GM12864 (cell line): ENCODE measurements around the gene ZNF576.
A peak's percentile ranks its signal among the peaks of the same experiment; 100 is the strongest.

Experiments used
- DNase-seq: peaks from one replicate; pipeline ENCODE4 v3.0.0-alpha.2; 2011; ENCODE audit warnings: low read depth
- H3K4me3 ChIP-seq: 2 replicates; pipeline ENCODE4 v1.5.1; 2011; ENCODE audit warnings: mild to moderate bottlenecking, low read depth, low read length, control low read depth
- TF ChIP-seq, protein P1 (sequence below): IDR thresholded peaks from 2 replicates; pipeline ENCODE4 v1.5.1; 2011; ENCODE audit warnings: low read depth, mild to moderate bottlenecking, moderate library complexity, low read length, control low read depth, inconsistent platforms; ENCODE audit errors: missing control alignments

Gene ZNF576

DNA sequence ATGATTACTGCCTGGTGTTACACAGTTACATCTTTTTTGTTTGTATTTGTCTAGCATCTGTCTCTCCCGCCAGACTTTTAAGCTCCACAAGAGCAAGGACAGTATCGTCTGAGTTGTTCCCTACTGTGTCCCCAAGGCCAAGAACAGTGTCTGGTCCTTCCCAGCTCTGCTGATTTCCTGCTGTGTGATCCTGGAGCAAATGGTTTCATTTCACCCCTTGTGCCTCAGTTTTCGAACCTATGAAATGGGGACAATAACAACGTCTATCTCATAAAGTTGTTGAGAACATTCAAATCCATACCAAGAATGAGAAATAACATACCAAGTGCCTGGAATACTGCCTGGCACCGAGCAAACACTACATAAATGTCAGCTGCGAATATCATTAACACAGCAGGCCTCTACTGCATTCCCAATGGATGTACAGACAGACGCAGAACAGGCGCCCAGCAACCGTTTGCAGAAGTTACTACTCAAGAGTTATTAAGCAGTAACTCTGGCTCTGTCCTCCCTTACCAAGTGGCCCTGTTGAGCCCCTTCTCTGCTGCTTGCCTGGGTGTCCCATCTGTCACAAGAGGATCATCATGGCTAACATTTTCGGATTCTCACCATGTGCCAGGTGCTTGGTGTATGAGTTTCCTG is 32.5 kb upstream of the ZNF576 start:
- no peak overlapping the region for H3K4me3 ChIP-seq
- no peak for DNase-seq
- TF ChIP-seq, protein P1, sequence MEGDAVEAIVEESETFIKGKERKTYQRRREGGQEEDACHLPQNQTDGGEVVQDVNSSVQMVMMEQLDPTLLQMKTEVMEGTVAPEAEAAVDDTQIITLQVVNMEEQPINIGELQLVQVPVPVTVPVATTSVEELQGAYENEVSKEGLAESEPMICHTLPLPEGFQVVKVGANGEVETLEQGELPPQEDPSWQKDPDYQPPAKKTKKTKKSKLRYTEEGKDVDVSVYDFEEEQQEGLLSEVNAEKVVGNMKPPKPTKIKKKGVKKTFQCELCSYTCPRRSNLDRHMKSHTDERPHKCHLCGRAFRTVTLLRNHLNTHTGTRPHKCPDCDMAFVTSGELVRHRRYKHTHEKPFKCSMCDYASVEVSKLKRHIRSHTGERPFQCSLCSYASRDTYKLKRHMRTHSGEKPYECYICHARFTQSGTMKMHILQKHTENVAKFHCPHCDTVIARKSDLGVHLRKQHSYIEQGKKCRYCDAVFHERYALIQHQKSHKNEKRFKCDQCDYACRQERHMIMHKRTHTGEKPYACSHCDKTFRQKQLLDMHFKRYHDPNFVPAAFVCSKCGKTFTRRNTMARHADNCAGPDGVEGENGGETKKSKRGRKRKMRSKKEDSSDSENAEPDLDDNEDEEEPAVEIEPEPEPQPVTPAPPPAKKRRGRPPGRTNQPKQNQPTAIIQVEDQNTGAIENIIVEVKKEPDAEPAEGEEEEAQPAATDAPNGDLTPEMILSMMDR, result no peak

DNA sequence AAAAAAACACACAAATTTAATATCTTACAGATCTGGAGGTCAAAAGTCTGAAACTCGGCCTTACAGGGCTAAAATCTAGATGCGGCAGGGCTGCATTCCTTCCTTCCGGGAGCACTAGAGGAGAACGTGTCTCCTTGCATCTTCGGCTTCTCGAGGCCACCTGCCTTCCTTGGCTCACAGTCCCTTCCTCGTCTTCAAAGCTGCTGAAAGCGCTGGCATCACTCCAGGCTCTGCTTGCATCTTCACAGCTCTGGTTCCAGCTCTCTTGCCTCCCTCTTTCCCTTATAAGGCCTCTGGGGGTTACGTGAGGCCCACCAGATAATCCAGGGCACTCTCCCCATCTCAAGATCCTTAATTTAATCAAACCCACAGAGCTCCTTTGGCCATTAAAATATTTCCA is 31.6 kb upstream of the ZNF576 start:
- TF ChIP-seq, protein P1, result no peak
- no peak overlapping the region for H3K4me3 ChIP-seq
- DNase-seq, result no peak

DNA sequence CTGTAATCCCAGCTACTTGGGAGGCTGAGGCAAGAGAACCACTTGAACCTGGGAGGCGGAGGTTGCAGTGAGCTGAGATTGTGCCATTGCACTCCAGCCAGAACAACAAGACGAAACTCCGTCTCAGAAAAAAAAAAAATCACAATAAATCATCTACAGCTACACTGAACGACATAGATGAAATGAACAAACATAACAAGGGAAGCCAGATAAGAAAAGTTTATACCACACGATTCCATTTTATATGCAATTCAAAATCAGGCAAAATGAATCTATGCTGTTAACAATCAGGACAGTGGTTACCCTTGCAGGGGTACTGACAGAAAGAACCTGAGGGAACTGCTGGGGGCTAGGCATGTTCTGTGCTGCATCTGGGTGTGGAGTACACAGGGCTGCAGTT is 26.7 kb upstream of the ZNF576 start:
- TF ChIP-seq, protein P1, result no peak
- H3K4me3 ChIP-seq, result no peak overlapping the region
- no peak for DNase-seq

DNA sequence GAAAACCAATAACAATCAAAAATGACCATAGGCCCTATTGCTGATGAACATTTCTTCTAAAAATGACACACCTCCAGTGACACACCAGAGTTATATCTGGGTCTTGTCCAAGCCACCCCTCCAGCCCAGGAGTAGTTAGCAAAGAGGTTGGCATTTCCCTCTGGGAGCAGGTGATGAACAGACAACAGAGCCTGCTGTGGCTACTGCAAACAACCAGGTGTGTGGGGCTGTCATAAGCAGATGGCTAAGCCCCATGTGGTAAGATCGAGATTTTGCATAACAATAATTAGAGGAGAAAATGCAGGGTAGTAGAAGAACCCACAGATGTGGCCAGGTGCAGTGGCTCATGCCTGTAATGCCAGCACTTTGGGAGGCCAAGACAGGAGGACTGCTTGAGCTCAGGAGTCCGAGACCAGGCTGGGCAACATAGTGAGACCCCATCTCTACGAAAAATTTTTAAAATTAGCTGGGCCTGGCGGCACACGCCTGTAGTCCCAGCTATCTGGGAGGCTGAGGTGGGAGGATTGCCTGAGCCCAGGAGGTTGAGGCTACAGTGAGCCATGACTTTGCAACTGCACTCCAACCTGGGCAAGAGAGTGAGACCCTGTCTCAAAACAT is 26.1 kb upstream of the ZNF576 start:
- no peak overlapping the region for H3K4me3 ChIP-seq
- DNase-seq, result no peak
- TF ChIP-seq, protein P1, result no peak

DNA sequence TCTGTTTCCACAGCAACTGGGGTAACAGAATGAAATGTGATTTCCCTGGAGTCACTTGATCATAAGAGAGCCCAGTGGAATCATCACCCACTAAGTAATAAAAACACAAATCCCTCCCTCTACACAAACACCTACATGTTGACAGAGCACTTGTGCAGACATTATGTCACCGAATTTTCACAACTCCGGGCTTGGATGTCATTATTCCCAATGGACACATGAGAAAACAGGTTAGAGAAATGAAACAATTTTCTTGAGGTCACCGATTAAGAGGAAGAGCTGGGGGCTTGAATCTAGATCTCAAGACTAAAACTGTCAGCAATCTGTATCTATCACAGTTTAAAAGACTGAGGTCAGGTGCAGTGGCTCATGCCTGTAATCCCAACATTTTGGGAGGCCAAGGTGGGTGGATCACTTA is 24.2 kb upstream of the ZNF576 start:
- TF ChIP-seq, protein P1, result no peak
- no peak for DNase-seq
- no peak overlapping the region for H3K4me3 ChIP-seq

DNA sequence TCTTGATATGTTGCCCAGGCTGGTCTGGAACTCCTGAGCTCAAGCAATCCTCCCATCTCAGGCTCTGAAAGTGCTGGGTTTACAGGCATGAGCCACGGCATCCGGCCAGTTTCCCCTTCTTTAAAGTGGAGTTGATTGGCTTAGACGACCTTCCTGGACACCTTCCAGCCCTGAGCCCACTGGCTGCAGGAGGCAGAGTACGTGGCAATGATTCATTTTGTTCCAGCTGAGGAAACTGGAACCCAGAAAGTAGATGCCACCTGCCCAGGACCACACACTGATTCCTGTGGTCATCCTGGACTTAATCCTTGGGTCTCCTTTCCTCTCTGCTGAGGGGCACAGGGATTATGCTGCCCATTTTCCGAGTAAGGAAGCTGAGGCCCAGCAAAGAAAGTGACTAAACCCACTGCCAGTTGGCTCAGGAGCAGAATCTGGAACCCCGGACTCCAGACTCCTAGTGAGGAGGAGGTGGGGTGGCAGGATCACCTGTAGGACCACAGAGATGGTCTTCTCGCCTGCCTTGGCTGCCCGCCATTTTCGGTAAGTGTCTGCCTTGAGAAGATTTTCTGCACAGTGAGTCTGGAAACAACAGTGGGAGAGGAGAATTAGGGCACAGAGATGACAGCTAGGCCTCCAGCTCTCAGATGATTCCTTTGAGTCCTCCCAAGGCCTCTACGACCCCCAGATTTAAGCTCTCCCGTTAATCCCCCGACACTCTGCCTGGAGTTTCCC is 21.8 kb upstream of the ZNF576 start:
- H3K4me3 ChIP-seq, result peak overlapping the region; percentile 80
- DNase-seq, result no peak
- TF ChIP-seq, protein P1, result no peak
